HepG2 (cell line): ENCODE data around the gene SYTL3. TPM values are rescaled to one million over a fixed set of nuclear protein-coding genes. Genes with fewer than 3 reads are reported as not detected.

Source experiments
- ATAC-seq: fragments of 200-7000 bp; cut with Tn5 transposase; 3 replicates; pipeline ENCODE4 v1.9.1; 2020; ENCODE audit warnings: mild to moderate bottlenecking, moderate library complexity
- BruUV-seq: library from RNA; stranded (reverse); fragments of 400-500 nt; replicated peaks from 2 replicates; lab custom pipeline; 2021; lab: Mats Ljungman, UMichigan
- CTCF ChIA-PET: fragments of 300-600 bp; formaldehyde crosslinking; extraction: SDS; loops from one replicate; lab custom pipeline; 2021; ENCODE audit warnings: low total read pairs, inconsistent platforms, low intra/inter-chr PET ratio; lab: Yijun Ruan, JAX
- POLR2A ChIA-PET: fragments of 350-600 bp; sonication (Branson Sonifier 250); formaldehyde crosslinking; loops from one replicate; lab custom pipeline; 2020; ENCODE audit warnings: antibody characterized with exemption, inconsistent platforms; lab: Yijun Ruan, JAX
- DNase-seq: peaks from one replicate; pipeline ENCODE4 v3.0.0-alpha.2; 2015; ENCODE audit warnings: low spot score
- FAIRE-seq: peaks from 3 replicates; lab custom pipeline; 2011; peaks lifted over from hg19 to GRCh38; lab: Jason Lieb, UNC
- H2AFZ ChIP-seq: one replicate; pipeline ENCODE4 v1.6.1; 2011; ENCODE audit warnings: low read length, inconsistent platforms
- H3K27ac ChIP-seq: fragments of 300-600 bp; 3 replicates; pipeline ENCODE4 v1.8.0; 2011; ENCODE audit warnings: mixed run types, mild to moderate bottlenecking, mixed read lengths, low read length, inconsistent platforms; ENCODE audit not compliant: insufficient read depth; ENCODE audit errors: extremely low read length
- H3K27me3 ChIP-seq, 2 experiments: fragments of 200-600 bp in 1 of 2; 2 replicates in 1 of 2; 3 replicates in 1 of 2; pipeline versions ENCODE4 v1.6.0 to v1.8.0; 2011; ENCODE audit warnings: low read length in 2 of 2, mild to moderate bottlenecking in 2 of 2, moderate library complexity in 2 of 2, inconsistent platforms in 1 of 2; ENCODE audit not compliant: insufficient read depth in 2 of 2, control insufficient read depth in 1 of 2
- H3K36me3 ChIP-seq, 2 experiments: fragments of 200-600 bp in 1 of 2; replicated peaks in 1 of 2; 2 replicates in 1 of 2; 3 replicates in 1 of 2; pipeline versions ENCODE4 v1.5.1 to v1.8.0; 2011; ENCODE audit warnings: low read length in 2 of 2, inconsistent platforms in 1 of 2; ENCODE audit not compliant: insufficient read depth in 2 of 2, control insufficient read depth in 1 of 2
- H3K4me1 ChIP-seq: 2 replicates; pipeline ENCODE4 v1.5.1; 2012; ENCODE audit warnings: low read length, inconsistent platforms; ENCODE audit not compliant: insufficient read depth
- H3K4me2 ChIP-seq: 2 replicates; pipeline ENCODE4 v1.6.0; 2011; ENCODE audit warnings: low read depth, low read length, inconsistent platforms
- H3K4me3 ChIP-seq, 3 experiments: fragments of 200-600 bp in 1 of 3; sonication (generic), shearing (Covaris generic) in 1 of 3; replicated peaks in 1 of 3; 2 replicates each; pipeline ENCODE4 v1.5.1; 2011 to 2016; ENCODE audit warnings: low read length in 3 of 3, inconsistent platforms in 2 of 3, low read depth in 2 of 3, mild to moderate bottlenecking in 2 of 3, control low read depth in 1 of 3, mixed read lengths in 1 of 3; ENCODE audit not compliant: insufficient read depth in 1 of 3
- H3K79me2 ChIP-seq: one replicate; pipeline ENCODE4 v1.6.1; 2011; ENCODE audit warnings: low read length, inconsistent platforms; ENCODE audit not compliant: insufficient read depth
- H3K9ac ChIP-seq: 2 replicates; pipeline ENCODE4 v1.6.0; 2011; ENCODE audit warnings: mild to moderate bottlenecking, low read depth, low read length, inconsistent platforms; ENCODE audit not compliant: insufficient read depth
- H3K9me3 ChIP-seq: 2 replicates; pipeline ENCODE4 v1.5.1; 2012; ENCODE audit warnings: mild to moderate bottlenecking, low read length
- H4K20me1 ChIP-seq: 2 replicates; pipeline ENCODE4 v1.6.0; 2011; ENCODE audit warnings: inconsistent platforms, mild to moderate bottlenecking, low read length, moderate library complexity; ENCODE audit not compliant: insufficient read depth
- GMEB2 ChIP-seq: IDR thresholded peaks from 2 replicates; pipeline ENCODE4 v1.6.1; 2016; ENCODE audit warnings: missing biosample characterization, missing genetic modification reagents, low read depth
- PHF21A ChIP-seq: sonication (generic); formaldehyde crosslinking; IDR thresholded peaks from 2 replicates; pipeline ENCODE4 v1.5.0; 2020; ENCODE audit warnings: mild to moderate bottlenecking, missing genetic modification reagents
- POGZ ChIP-seq: sonication (generic); formaldehyde crosslinking; IDR thresholded peaks from 2 replicates; pipeline ENCODE4 v1.4.0; 2020; ENCODE audit warnings: mild to moderate bottlenecking, missing genetic modification reagents
- PRDM15 ChIP-seq: sonication (generic); formaldehyde crosslinking; IDR thresholded peaks from 2 replicates; pipeline ENCODE4 v1.4.0; 2020; ENCODE audit warnings: missing genetic modification reagents
- TBL1XR1 ChIP-seq: fragments of 150-350 bp; IDR thresholded peaks from 2 replicates; pipeline ENCODE4 v1.6.1; 2014; ENCODE audit warnings: borderline replicate concordance, low read length; ENCODE audit not compliant: partially characterized antibody
- TP53 ChIP-seq: sonication (generic); formaldehyde crosslinking; conservative IDR thresholded peaks from 2 replicates; pipeline ENCODE4 v1.4.0; 2020; ENCODE audit warnings: missing genetic modification reagents
- ZFP36L1 ChIP-seq: sonication (generic); formaldehyde crosslinking; IDR thresholded peaks from 2 replicates; pipeline ENCODE4 v1.8.0; 2022; ENCODE audit warnings: mild to moderate bottlenecking, missing genetic modification reagents, moderate library complexity
- ZNF513 ChIP-seq: sonication (generic); formaldehyde crosslinking; conservative IDR thresholded peaks from 2 replicates; pipeline ENCODE4 v1.5.0; 2020; ENCODE audit warnings: missing genetic modification reagents
- ZNF670 ChIP-seq: sonication (generic); formaldehyde crosslinking; IDR thresholded peaks from 2 replicates; pipeline ENCODE4 v1.8.0; 2022; ENCODE audit warnings: mild to moderate bottlenecking, missing genetic modification reagents, borderline replicate concordance
- ZNF720 ChIP-seq: sonication (generic); formaldehyde crosslinking; IDR thresholded peaks from 2 replicates; pipeline ENCODE4 v1.4.0; 2020; ENCODE audit warnings: missing genetic modification reagents
- WGBS: methylation state at CpG from one replicate; pipeline ENCODE4 v1.1.6; 2017; ENCODE audit warnings: low lambda C conversion rate; 5-methylcytosine and 5-hydroxymethylcytosine counted together
- in situ Hi-C: cut with HindIII; loops from 2 replicates; pipeline ENCODE4 v1.10.0; 2017; ENCODE audit warnings: low pct_unique_long_range_greater_than_20kb; ENCODE audit not compliant: extremely low pct_ligation_motif_present
- intact Hi-C: fragments of 100-400 bp; cut with micrococcal nuclease; formaldehyde crosslinking; loops from one replicate; pipeline ENCODE4 v1.10.0; 2022; ENCODE audit not compliant: unreplicated experiment
- polyA plus RNA-seq, 8 experiments: library from polyadenylated mRNA; depleted of rRNA in 3 of 8; stranded (reverse) in 7 of 8; unstranded in 1 of 8; fragments of >200 nt; fragmentation: Illumina TruSeq in 4 of 8; extraction: Trizol in 4 of 8; gene quantifications; 2 replicates each; pipeline versions ENCODE4 v1.2.1 to v1.2.3, GENCODE V29; 2011 to 2016; ENCODE audit warnings: low read depth in 4 of 8, missing spikeins in 1 of 8, mixed read lengths in 1 of 8; ENCODE audit not compliant: insufficient read depth in 1 of 8
- total RNA-seq, 5 experiments: library from RNA; depleted of rRNA; stranded (reverse); fragments of >200 nt; fragmentation: Illumina TruSeq; extraction: Trizol; gene quantifications; 2 replicates each; pipeline ENCODE4 v1.2.3, GENCODE V29; 2016; ENCODE audit warnings: low read depth in 1 of 5

SYTL3 gene
- total and polyA plus RNA-seq, 2 of the 13 experiments (the other 11 are each of a cell fraction or from before 2014, with no cell fraction given), result 0.11 to 0.28 TPM

- in situ Hi-C loops, result no loop called here
- BruUV-seq, result no TSS peak
- intact Hi-C loops, result no loop called here
These were observed 41.6 kb upstream of the SYTL3 start for GRCh38 chr6:158608221-158608620.

More at GRCh38 chr6:158608221-158608620, 41.6 kb upstream of the SYTL3 start:
- DNase-seq (no peak), ATAC-seq (no peak), FAIRE-seq (no peak)
- Histone ChIP-seq H3K27ac (no peak overlapping the region), H3K4me1 (no peaks in the 10 kb centered on the region), H3K36me3 (peaks cover 71 to 99% of the 10 kb centered on the region in 2 experiments), H3K79me2 (peaks cover 8% of the 10 kb centered on the region), H3K9ac (no peak overlapping the region), H3K4me3 (no peak overlapping the region), H2AFZ (no peak overlapping the region), H3K27me3 (no peaks in the 10 kb centered on the region), H3K9me3 (no peaks in the 10 kb centered on the region), H3K4me2 (no peak overlapping the region), H4K20me1 (peaks cover 41% of the 10 kb centered on the region; the same call in 1 of the 2 replicates)
- ChIA-PET CTCF (no interaction called here), POLR2A (no interaction called here)
- WGBS, result 97% methylated on average over 11 of the region's 12 CpGs
- TF ChIP-seq ZFP36L1 (CRISPR knock-in tag) (no peak), PRDM15 (CRISPR knock-in tag) (no peak), ZNF513 (CRISPR knock-in tag) (no peak), ZNF670 (CRISPR knock-in tag) (no peak), TP53 (CRISPR knock-in tag) (no peak), POGZ (CRISPR knock-in tag) (no peak), PHF21A (CRISPR knock-in tag) (no peak), TBL1XR1 (no peak), ZNF720 (CRISPR knock-in tag) (no peak), GMEB2 (no peak)
